ENCODE data around the gene CARS1. TPM values are rescaled to one million over a fixed set of nuclear protein-coding genes. Genes with fewer than 3 reads are reported as not detected.

The CARS1 gene
- total RNA-seq, 1 donor from 2014 or later: 17.2 TPM

GRCh38 chr11:2997406-2997805 lies 59.8 kb downstream of the CARS1 start:
- H4K20me1 ChIP-seq (ENCODE audit: low read depth): peaks cover 6% of the 10 kb centered on the region
- no peak overlapping the region for H3K4me2 ChIP-seq
- peaks cover 12% of the 10 kb centered on the region for H3K4me1 ChIP-seq
- H3K27me3 Mint-ChIP-seq (ENCODE audit: insufficient read depth, low read depth): peaks cover 5% of the 10 kb centered on the region
- H3K79me2 ChIP-seq (ENCODE audit: low read depth): no peaks in the 10 kb centered on the region
- H3K9ac ChIP-seq: no peak overlapping the region
- H3K36me3 ChIP-seq: no peaks in the 10 kb centered on the region
- H3K4me3 ChIP-seq: no peak overlapping the region
- H3K27ac Mint-ChIP-seq: no peak overlapping the region
- no peak overlapping the region for H2AFZ ChIP-seq (replicated peaks)
- peaks cover 13% of the 10 kb centered on the region for H3F3A ChIP-seq (ENCODE audit: low read depth)
- TF ChIP-seq EZH2phosphoT487 (IDR thresholded peaks at IDR 0.05) (no peak), EZH2 (IDR thresholded peaks at IDR 0.05) (no peak), CTCF (IDR thresholded peaks at IDR 0.05) (no peak)
- no peaks in the 10 kb centered on the region for H3K27me3 ChIP-seq
- H3K36me3 Mint-ChIP-seq: peaks cover 10% of the 10 kb centered on the region
- H3K9me3 Mint-ChIP-seq: no peaks in the 10 kb centered on the region
- H3K27ac ChIP-seq: no peak overlapping the region
- no peak for DNase-seq (ENCODE audit: low spot score)
- peaks cover 11% of the 10 kb centered on the region for H3K4me1 Mint-ChIP-seq
- H3K4me3 Mint-ChIP-seq: no peak overlapping the region
- no peaks in the 10 kb centered on the region for H3K9me3 ChIP-seq (ENCODE audit: low read depth)

GRCh38 chr11:2996976-2997375 lies 60.2 kb downstream of the CARS1 start:
- Histone ChIP-seq H3K4me2 (no peak overlapping the region), H3K9ac (no peak overlapping the region), H3K27ac (no peak overlapping the region), H3K36me3 (no peaks in the 10 kb centered on the region), H3F3A (ENCODE audit: low read depth) (peaks cover 13% of the 10 kb centered on the region), H3K9me3 (ENCODE audit: low read depth) (no peaks in the 10 kb centered on the region), H2AFZ (replicated peaks) (no peak overlapping the region), H3K4me1 (peaks cover 12% of the 10 kb centered on the region), H3K79me2 (ENCODE audit: low read depth) (no peaks in the 10 kb centered on the region), H4K20me1 (ENCODE audit: low read depth) (peaks cover 6% of the 10 kb centered on the region), H3K27me3 (no peaks in the 10 kb centered on the region), H3K4me3 (no peak overlapping the region)
- Mint-ChIP-seq H3K9me3 (no peaks in the 10 kb centered on the region), H3K27ac (no peak overlapping the region), H3K27me3 (ENCODE audit: insufficient read depth, low read depth) (peaks cover 5% of the 10 kb centered on the region), H3K4me1 (peaks cover 11% of the 10 kb centered on the region), H3K36me3 (peaks cover 10% of the 10 kb centered on the region), H3K4me3 (no peak overlapping the region)
- TF ChIP-seq EZH2phosphoT487 (IDR thresholded peaks at IDR 0.05) (no peak), EZH2 (IDR thresholded peaks at IDR 0.05) (no peak), CTCF (IDR thresholded peaks at IDR 0.05) (no peak)
- no peak for DNase-seq (ENCODE audit: low spot score)

- DNase-seq (ENCODE audit: low spot score): no peak
Measured at GRCh38 chr11:2995893-2996554, 61.2 kb downstream of the CARS1 start.

More at GRCh38 chr11:2995893-2996554, 61.2 kb downstream of the CARS1 start:
- Histone ChIP-seq H3K4me3 (no peak overlapping the region), H3K79me2 (ENCODE audit: low read depth) (peaks cover 8% of the 10 kb centered on the region), H3K27ac (no peak overlapping the region), H3F3A (ENCODE audit: low read depth) (peaks cover 18% of the 10 kb centered on the region), H3K4me1 (peaks cover 10% of the 10 kb centered on the region), H3K9ac (no peak overlapping the region), H3K27me3 (no peaks in the 10 kb centered on the region), H2AFZ (replicated peaks) (no peak overlapping the region), H3K4me2 (no peak overlapping the region), H4K20me1 (ENCODE audit: low read depth) (peaks cover 11% of the 10 kb centered on the region), H3K36me3 (no peaks in the 10 kb centered on the region), H3K9me3 (ENCODE audit: low read depth) (no peaks in the 10 kb centered on the region)
- Mint-ChIP-seq H3K27me3 (ENCODE audit: insufficient read depth, low read depth) (peaks cover 6% of the 10 kb centered on the region), H3K27ac (peak overlapping the region; percentile 64), H3K4me3 (no peak overlapping the region), H3K9me3 (no peaks in the 10 kb centered on the region), H3K36me3 (peaks cover 6% of the 10 kb centered on the region), H3K4me1 (peaks cover 7% of the 10 kb centered on the region)
- no peak for TF ChIP-seq CTCF (IDR thresholded peaks at IDR 0.05)
- TF ChIP-seq EZH2 (IDR thresholded peaks at IDR 0.05): no peak
- no peak for TF ChIP-seq EZH2phosphoT487 (IDR thresholded peaks at IDR 0.05)

All from neural progenitor cell (in vitro differentiated cells).